Skin epidermis (tissue), 12 donors: ENCODE data around the gene GNB1.
A peak's percentile ranks its signal among the peaks of the same experiment; 100 is the strongest.
"Not testable (repeated sequence)": the region's sequence is repeated elsewhere in the genome, so short reads cannot be mapped to it uniquely, and the experiment has no call there.

ENCODE experiments used
- H3K27ac ChIP-seq, 21 experiments: fragments of 200-600 bp; sonication (generic) in 11 of 21; one replicate each; pipeline ENCODE4 v1.5.0; 2020; ENCODE audit warnings: mild to moderate bottlenecking in 3 of 21, inconsistent platforms in 2 of 21, moderate library complexity in 2 of 21
- H3K4me3 ChIP-seq, 7 experiments: fragments of 200-600 bp; sonication (generic) in 2 of 7; one replicate each; pipeline ENCODE4 v1.5.0; 2020; ENCODE audit warnings: inconsistent platforms in 2 of 7, mild to moderate bottlenecking in 2 of 7, moderate library complexity in 1 of 7

Gene GNB1

DNA sequence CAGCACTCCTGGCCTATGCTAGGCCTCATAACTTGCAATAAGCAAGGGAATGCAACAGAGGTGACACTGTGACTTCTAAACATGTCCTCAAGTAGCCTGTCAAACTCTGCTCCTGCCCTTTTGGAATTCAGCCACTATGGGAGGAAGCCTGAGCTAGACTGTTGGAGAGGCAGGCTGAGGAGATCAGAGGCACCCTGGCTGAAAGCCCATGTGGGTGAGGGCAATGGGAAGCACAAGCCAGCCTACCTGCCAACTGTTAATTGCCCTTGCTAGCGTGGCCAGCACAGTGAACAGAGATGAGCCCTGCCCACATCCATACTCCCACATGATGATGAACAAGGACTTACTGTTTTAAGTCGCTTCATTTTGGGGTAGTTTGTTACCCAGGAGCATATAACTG, 17.7 kb downstream of the GNB1 start:
- Histone ChIP-seq H3K4me3 (no peak overlapping the region), H3K27ac (peak overlapping the region in 1 of 21 experiments; percentile 6)

DNA sequence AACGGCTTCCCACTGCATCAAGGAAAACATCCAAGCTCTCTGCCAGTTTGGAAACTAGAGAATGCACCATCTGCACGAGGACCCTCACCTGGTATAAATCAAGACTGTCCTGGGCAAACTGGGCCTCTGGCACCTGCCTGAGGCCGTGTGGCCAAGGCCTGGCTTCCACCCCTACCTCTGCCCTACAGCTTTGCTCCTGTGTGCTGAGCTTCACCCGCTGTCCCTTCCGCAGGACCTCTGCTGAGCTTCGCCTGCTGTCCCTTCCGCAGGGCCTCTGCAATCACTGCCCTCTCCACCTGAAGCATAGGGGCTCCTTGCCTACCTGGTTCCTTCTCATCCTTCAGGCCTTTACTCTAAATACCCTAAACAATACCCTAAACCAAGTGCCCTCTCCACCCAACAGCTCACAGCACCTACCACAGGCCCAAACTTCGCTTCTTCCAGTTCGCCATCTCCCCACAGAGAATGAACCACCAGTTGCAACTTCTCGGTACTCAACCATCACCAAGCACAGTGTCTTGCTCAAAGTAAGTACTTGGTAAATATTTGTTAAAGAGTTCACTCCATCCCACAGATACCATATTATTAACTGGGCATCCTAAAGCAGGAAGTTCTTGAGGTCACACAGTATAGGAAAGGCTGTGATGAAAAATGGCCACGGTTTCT, 18.4 kb downstream of the GNB1 start:
- Histone ChIP-seq H3K27ac (no peak overlapping the region), H3K4me3 (no peak overlapping the region)

DNA sequence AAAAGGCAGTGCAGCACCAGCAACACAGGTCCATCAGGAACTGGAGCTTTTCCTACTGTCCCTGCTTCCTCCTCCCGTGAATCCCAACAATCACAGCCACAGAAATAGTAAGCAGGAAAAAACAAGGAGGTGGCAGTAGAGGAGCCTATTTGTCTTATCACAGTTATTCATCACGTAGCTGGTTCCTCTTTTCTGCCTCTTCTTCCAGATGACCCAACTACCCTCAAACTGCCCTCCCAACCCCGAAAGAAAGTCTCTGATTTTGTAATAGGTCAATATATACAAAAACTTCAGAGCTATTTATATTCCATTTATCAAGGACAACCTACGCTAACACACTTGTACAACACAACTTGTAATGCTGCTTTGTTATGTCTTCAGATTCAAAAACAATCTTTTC, 21.4 kb downstream of the GNB1 start:
- Histone ChIP-seq H3K27ac (no peak overlapping the region), H3K4me3 (no peak overlapping the region)

- no peak overlapping the region for H3K27ac ChIP-seq
Observed at GRCh38 chr1:1867164-1867563, 23.7 kb downstream of the GNB1 start.

GRCh38 chr1:1862905-1863547, 27.9 kb downstream of the GNB1 start:
- Histone ChIP-seq H3K27ac (peak overlapping the region in 1 of 21 experiments; percentile 38), H3K4me3 (no peak overlapping the region)

More at GRCh38 chr1:1867164-1867563, 23.7 kb downstream of the GNB1 start:
- H3K4me3 ChIP-seq: no peak overlapping the region

DNA sequence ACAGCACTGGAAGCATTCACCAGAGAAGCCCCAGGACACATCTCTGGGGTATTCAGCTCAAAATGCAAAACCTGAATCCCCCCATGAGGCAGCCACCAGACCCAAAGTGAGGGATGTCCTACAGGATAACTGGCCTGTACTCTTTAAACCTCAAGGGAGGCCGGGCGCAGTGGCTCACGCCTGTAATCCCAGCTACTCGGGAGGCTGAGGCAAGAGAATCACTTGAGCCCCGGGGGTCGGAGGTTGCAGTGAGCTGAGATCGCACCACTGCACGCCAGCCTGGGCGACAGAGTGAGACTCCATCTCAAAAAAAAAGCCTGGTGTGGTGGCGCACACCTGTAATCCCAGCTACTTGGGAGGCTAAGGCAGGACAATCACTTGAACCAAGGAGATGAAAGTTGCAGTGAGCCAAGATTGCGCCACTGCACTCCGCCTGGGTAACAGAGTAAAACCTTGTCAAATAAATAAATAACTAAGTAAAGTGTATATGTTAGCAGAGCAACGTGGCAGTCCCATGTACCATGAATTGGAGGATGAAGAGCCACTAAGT, 29.1 kb downstream of the GNB1 start:
- not testable (repeated sequence) for H3K4me3 ChIP-seq
- peak overlapping the region in 1 of 21 experiments; percentile 8 for H3K27ac ChIP-seq

- H3K4me3 ChIP-seq: no peak overlapping the region
- peak overlapping the region in 2 of 21 experiments; percentile 8 to 44 for H3K27ac ChIP-seq
Observed at GRCh38 chr1:1861339-1861730, 29.6 kb downstream of the GNB1 start.

- H3K27ac ChIP-seq: peak overlapping the region in 14 of 21 experiments; percentile 22 to 84 (median 71)
Observed at GRCh38 chr1:1859970-1860697, 30.8 kb downstream of the GNB1 start.

DNA sequence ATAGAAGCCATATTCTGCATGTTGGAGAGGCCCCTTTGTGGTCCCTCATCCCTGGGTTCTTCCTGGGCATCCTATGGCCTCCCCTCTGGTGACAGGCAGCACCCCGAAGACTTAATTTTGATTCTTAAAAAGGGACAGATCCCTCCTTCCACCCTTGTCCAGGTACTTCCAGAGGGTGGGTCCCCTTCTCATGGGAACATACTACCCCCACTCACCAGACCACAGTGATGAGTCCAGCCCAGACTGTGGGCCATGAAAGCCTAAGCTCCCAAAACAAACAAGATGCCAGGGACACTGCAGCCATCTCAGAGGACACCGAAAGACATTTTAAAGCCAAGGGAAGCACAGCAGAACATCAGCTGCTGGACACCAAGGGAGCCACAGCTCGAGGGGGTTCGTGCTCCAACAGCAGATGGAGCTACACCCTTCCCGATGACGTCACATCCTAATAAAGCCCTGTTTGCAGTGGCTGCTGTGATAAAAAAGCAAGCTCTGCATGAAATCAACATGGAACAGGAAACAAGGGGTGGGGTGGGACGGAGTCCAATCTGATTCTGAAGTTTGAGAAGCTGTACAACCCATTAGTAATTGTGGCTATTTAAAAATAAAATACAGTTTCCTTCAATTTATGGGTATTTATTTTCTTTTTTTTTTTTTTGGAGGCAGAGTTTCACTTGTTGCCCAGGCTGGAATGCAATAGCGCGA, 32.4 kb downstream of the GNB1 start:
- no peak overlapping the region for H3K4me3 ChIP-seq
- H3K27ac ChIP-seq: peak overlapping the region in 18 of 21 experiments; percentile 22 to 84 (median 70)

More at GRCh38 chr1:1859970-1860697, 30.8 kb downstream of the GNB1 start:
- H3K4me3 ChIP-seq: not testable (repeated sequence)

DNA sequence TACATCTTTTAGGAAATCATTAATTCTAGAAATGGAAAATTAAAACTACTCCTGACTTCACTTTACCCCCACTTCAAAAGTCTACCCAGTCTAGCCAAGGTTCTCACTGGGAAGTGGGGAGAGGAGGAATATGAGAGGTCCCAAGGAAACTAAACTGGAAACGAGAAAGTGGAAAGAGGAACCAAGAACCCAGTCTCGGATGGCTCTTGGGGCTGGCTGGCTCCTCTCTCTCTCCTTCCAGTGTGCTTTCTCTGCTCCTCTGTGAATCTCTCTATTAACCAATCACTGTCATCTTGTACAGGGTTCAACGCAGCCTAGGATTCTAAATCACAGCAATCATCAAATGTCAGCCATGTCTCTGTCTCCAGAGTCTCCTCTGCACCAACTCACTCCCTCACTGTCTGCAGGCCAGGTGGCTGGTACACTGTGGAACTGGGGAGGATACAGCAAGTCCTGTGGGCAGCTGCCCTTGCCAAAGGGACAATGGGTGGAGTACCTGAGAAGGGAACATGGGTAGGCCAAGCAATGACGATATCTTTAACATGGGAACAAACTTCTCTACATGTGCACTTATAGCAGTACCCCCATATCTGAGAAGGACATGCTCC, 33.7 kb downstream of the GNB1 start:
- Histone ChIP-seq H3K27ac (peak overlapping the region in 7 of 21 experiments; percentile 15 to 78 (median 62)), H3K4me3 (no peak overlapping the region)

GRCh38 chr1:1856161-1856560, 34.7 kb downstream of the GNB1 start:
- peak overlapping the region in 2 of 21 experiments; percentile 24 to 36 for H3K27ac ChIP-seq
- H3K4me3 ChIP-seq: not testable (repeated sequence)

GRCh38 chr1:1853593-1854257, 37.2 kb downstream of the GNB1 start:
- peak overlapping the region in 1 of 21 experiments; percentile 5 for H3K27ac ChIP-seq
- H3K4me3 ChIP-seq: no peak overlapping the region

- H3K27ac ChIP-seq: no peak overlapping the region
Observed at GRCh38 chr1:1852619-1853414, 38.1 kb downstream of the GNB1 start.

GRCh38 chr1:1847890-1848289, 43.0 kb downstream of the GNB1 start:
- peak overlapping the region in 9 of 21 experiments; percentile 25 to 71 (median 45) for H3K27ac ChIP-seq

More at GRCh38 chr1:1852619-1853414, 38.1 kb downstream of the GNB1 start:
- no peak overlapping the region for H3K4me3 ChIP-seq

DNA sequence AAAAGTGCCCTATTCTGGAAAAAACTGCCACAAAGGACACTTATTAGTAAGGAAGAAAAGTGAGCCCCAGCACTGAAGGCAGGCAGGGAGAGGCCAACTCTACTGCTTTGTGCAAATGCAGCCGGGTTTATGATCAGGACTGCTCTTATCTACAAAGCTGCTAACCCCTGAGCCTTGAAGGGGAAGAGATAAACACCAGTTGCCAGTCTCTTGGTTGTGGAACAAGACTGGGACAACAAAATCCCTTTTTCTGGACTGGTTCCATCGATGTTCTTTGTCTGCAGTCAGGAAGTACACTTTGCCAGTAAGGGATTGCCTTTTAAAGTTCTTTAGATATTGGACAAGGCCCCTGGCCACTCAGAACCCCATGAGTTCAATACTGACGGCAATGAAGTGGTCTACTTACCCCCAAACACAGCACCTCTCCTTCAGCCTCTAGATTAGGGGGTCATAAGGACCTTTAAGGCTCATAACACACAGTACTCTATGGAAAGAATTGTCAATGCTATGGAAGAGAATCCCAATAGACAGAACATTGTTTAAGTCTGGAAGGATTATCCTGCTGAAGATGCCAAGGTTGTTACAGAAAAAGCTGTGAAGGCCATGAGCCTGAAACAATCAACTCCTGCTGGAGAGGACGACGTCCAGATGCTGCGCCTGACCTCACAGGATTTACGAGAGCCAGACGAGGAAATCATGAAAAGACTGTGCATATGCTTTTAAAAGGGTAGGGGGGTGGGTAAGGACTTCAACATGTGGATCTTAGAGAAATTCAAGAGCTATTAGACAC, 43.6 kb downstream of the GNB1 start:
- Histone ChIP-seq H3K4me3 (no peak overlapping the region), H3K27ac (peak overlapping the region in 15 of 21 experiments; percentile 7 to 71 (median 45))

More at GRCh38 chr1:1847890-1848289, 43.0 kb downstream of the GNB1 start:
- H3K4me3 ChIP-seq: no peak overlapping the region

DNA sequence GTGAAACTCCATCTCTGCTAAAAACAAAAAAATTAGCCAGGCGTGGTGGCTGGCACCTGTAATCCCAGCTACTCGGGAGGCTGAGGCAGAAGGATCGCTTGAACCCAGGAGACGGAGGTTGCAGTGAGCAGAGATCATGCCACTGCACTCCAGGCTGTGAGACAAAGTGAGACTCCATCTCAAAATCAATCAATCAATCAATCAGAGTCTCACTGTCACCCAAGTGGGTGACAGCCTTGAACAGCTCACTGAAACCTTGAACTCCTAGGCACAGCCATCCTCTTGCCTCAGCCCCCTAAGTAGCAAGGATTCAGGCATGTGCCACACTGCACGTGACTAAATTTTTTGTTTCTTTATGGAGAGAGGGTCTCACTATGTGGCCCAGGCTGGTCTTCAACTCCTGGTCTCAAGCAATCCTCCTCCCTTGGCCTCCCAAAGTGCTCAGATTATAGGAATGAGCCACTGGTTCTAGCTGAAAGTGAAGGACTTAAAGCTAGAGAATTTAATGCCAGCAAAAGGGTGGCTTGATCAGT, 44.4 kb downstream of the GNB1 start:
- Histone ChIP-seq H3K27ac (peak overlapping the region in 10 of 21 experiments; percentile 6 to 71 (median 34)), H3K4me3 (no peak overlapping the region)
